HG02840 (cell line): ENCODE results near the gene LGALS4.
"Not testable (repeated sequence)": the region's sequence is repeated elsewhere in the genome, so short reads cannot be mapped to it uniquely, and the experiment has no call there.

Experiments
- ATAC-seq: cut with Tn5 transposase; IDR thresholded peaks from one replicate; pipeline ENCODE4 v1.9.1; 2021; ENCODE audit warnings: mild to moderate bottlenecking, moderate library complexity, moderate number of reproducible peaks; ENCODE audit not compliant: unreplicated experiment, low FRiP score

The LGALS4 gene

GRCh38 chr19:38843175-38843758, 30.5 kb upstream of the LGALS4 start:
- no peak for ATAC-seq

GRCh38 chr19:38842439-38843174, 29.9 kb upstream of the LGALS4 start:
- no peak for ATAC-seq

- ATAC-seq, result no peak
Observed at GRCh38 chr19:38841787-38842438, 29.2 kb upstream of the LGALS4 start.

- ATAC-seq, result no peak
Observed at GRCh38 chr19:38841180-38841766, 28.5 kb upstream of the LGALS4 start.

GRCh38 chr19:38840583-38840968, 27.8 kb upstream of the LGALS4 start:
- ATAC-seq, result no peak

GRCh38 chr19:38839816-38840582, 27.3 kb upstream of the LGALS4 start:
- ATAC-seq, result no peak

GRCh38 chr19:38838986-38839761, 26.4 kb upstream of the LGALS4 start:
- ATAC-seq, result no peak

GRCh38 chr19:38838208-38838985, 25.7 kb upstream of the LGALS4 start:
- ATAC-seq, result no peak

- no peak for ATAC-seq
Observed at GRCh38 chr19:38837656-38838121, 24.9 kb upstream of the LGALS4 start.

GRCh38 chr19:38836983-38837626, 24.4 kb upstream of the LGALS4 start:
- ATAC-seq, result no peak

- no peak for ATAC-seq
Observed at GRCh38 chr19:38836159-38836982, 23.6 kb upstream of the LGALS4 start.

- ATAC-seq, result no peak
Observed at GRCh38 chr19:38834590-38834989, 21.8 kb upstream of the LGALS4 start.

GRCh38 chr19:38834104-38834490, 21.4 kb upstream of the LGALS4 start:
- ATAC-seq, result no peak

GRCh38 chr19:38833092-38833425, 20.3 kb upstream of the LGALS4 start:
- ATAC-seq, result no peak

- ATAC-seq, result peak; percentile 32
Observed at GRCh38 chr19:38831142-38831605, 18.4 kb upstream of the LGALS4 start.

GRCh38 chr19:38830039-38830733, 17.4 kb upstream of the LGALS4 start:
- no peak for ATAC-seq

GRCh38 chr19:38829203-38829602, 16.5 kb upstream of the LGALS4 start:
- ATAC-seq, result not testable (repeated sequence)
